T-cell (primary cell): Measurements from ENCODE around the gene DHRSX. TPM values are rescaled to one million over a fixed set of nuclear protein-coding genes. Genes with fewer than 3 reads are reported as not detected.
"Not testable (repeated sequence)": the region's sequence is repeated elsewhere in the genome, so short reads cannot be mapped to it uniquely, and the experiment has no call there.

ENCODE experiments used
- ATAC-seq, 4 experiments: fragments of 200-7000 bp in 3 of 4; fragments of 150-1000 bp in 1 of 4; cut with Tn5 transposase; replicated peaks in 1 of 4; 1 replicate in 3 of 4; 2 replicates in 1 of 4; pipeline ENCODE4 v1.10.0; 2021; ENCODE audit warnings: moderate library complexity in 3 of 4, mild to moderate bottlenecking in 2 of 4, moderate number of reproducible peaks in 1 of 4
- CTCF ChIA-PET, 2 donors: fragments of 300-600 bp; sonication (Branson Sonifier 250); formaldehyde crosslinking; loops; one replicate each; lab custom pipeline; 2022; ENCODE audit warnings: antibody characterized with exemption in 2 of 2; lab: Charles Lee
- POLR2A ChIA-PET, 2 donors: fragments of 300-600 bp; sonication (Branson Sonifier 250); formaldehyde crosslinking; loops; one replicate each; lab custom pipeline; 2022; ENCODE audit warnings: antibody characterized with exemption in 2 of 2; lab: Charles Lee
- DNase-seq, 35 experiments: peaks; one replicate each; pipeline versions ENCODE4 v3.0.0 to v3.0.0-alpha.2; 2013 to 2023
- H3K27ac ChIP-seq: one replicate; pipeline ENCODE4 v1.5.1; 2013; ENCODE audit warnings: low read length
- H3K27me3 ChIP-seq, 2 experiments: replicated peaks in 1 of 2; 1 replicate in 1 of 2; 2 replicates in 1 of 2; pipeline versions ENCODE4 v1.6.1 to v1.7.0; 2013; ENCODE audit warnings: low read length in 1 of 2, mixed read lengths in 1 of 2; ENCODE audit not compliant: control insufficient read depth in 2 of 2, insufficient read depth in 2 of 2; ENCODE audit errors: extremely low read depth in 1 of 2
- H3K36me3 ChIP-seq, 2 donors: 1 replicate in 1 of 2; 2 replicates in 1 of 2; pipeline versions ENCODE4 v1.6.1 to v1.7.0; 2013; ENCODE audit warnings: low read length in 1 of 2; ENCODE audit not compliant: control insufficient read depth in 2 of 2, insufficient read depth in 1 of 2; ENCODE audit errors: extremely low read depth in 1 of 2
- H3K4me1 ChIP-seq, 2 experiments: 1 replicate in 1 of 2; 2 replicates in 1 of 2; pipeline versions ENCODE4 v1.6.1 to v1.7.0; 2013; ENCODE audit warnings: low read length in 2 of 2, mixed read lengths in 1 of 2; ENCODE audit not compliant: insufficient read depth in 2 of 2, control insufficient read depth in 1 of 2; ENCODE audit errors: extremely low read depth in 1 of 2
- H3K4me3 ChIP-seq, 2 donors: 1 replicate in 1 of 2; 2 replicates in 1 of 2; pipeline versions ENCODE4 v1.5.1 to v1.7.0; 2013; ENCODE audit warnings: mild to moderate bottlenecking in 2 of 2, low read length in 1 of 2, moderate library complexity in 1 of 2; ENCODE audit not compliant: control insufficient read depth in 1 of 2; ENCODE audit errors: extremely low read depth in 1 of 2
- H3K9me3 ChIP-seq: 2 replicates; pipeline ENCODE4 v1.7.0; 2013
- H3K27ac Mint-ChIP-seq, 2 donors: one replicate each; pipeline ENCODE4 v1.8.0; 2020 to 2021; ENCODE audit warnings: mild to moderate bottlenecking in 2 of 2, mixed read lengths in 2 of 2
- H3K27me3 Mint-ChIP-seq, 2 donors: one replicate each; pipeline ENCODE4 v1.8.0; 2021 to 2022; ENCODE audit warnings: mixed read lengths in 2 of 2
- H3K36me3 Mint-ChIP-seq: one replicate; pipeline ENCODE4 v1.8.0; 2021; ENCODE audit warnings: mixed read lengths
- H3K4me1 Mint-ChIP-seq, 3 donors: one replicate each; pipeline ENCODE4 v1.8.0; 2020 to 2022; ENCODE audit warnings: mixed read lengths in 3 of 3, mild to moderate bottlenecking in 1 of 3
- H3K4me3 Mint-ChIP-seq, 3 donors: one replicate each; pipeline ENCODE4 v1.8.0; 2020 to 2022; ENCODE audit warnings: mild to moderate bottlenecking in 3 of 3, mixed read lengths in 3 of 3, moderate library complexity in 3 of 3
- H3K9me3 Mint-ChIP-seq, 3 donors: one replicate each; pipeline ENCODE4 v1.8.0; 2020 to 2022; ENCODE audit warnings: mixed read lengths in 3 of 3
- WGBS: methylation state at CpG from one replicate; pipeline ENCODE4 v1.1.5; 2013; ENCODE audit warnings: missing lambda C conversion rate; ENCODE audit not compliant: insufficient coverage; 5-methylcytosine and 5-hydroxymethylcytosine counted together
- total RNA-seq, 35 experiments: library from RNA in 6 of 35; stranded (reverse) in 6 of 35; fragments of 120-200 nt in 1 of 35; gene quantifications; one replicate each; pipeline versions ENCODE4 v1.2.1 to v1.2.4 and lab custom pipeline; 2013 to 2026

DHRSX gene
- total RNA-seq, 5 donors from 2014 or later (not counting 1 experiment from before 2014, with no cell fraction given) = 13.2 to 20.0 (median 15.9) TPM

- H3K27ac ChIP-seq, ATAC-seq, H3K4me1 ChIP-seq, H3K27ac Mint-ChIP-seq, H3K27me3 ChIP-seq, H3K27me3 Mint-ChIP-seq, H3K4me3 Mint-ChIP-seq, H3K36me3 ChIP-seq, DNase-seq, H3K4me3 ChIP-seq, H3K9me3 ChIP-seq, CTCF ChIA-PET, POLR2A ChIA-PET: not testable (repeated sequence)
- H3K36me3 Mint-ChIP-seq = peaks cover 42% of the 10 kb centered on the region
- 100% methylated on average over 2 of the region's 9 CpGs for WGBS
- peaks cover 2 to 11% (median 4%) of the 10 kb centered on the region in 3 donors for H3K9me3 Mint-ChIP-seq
- peaks cover 6 to 13% (median 7%) of the 10 kb centered on the region in 3 donors for H3K4me1 Mint-ChIP-seq
These were observed 46.2 kb downstream of the DHRSX start for GRCh38 chrX:2454620-2455019.

GRCh38 chrX:2452799-2453198, 48.0 kb downstream of the DHRSX start:
- H3K4me1 Mint-ChIP-seq = peaks cover 6 to 13% (median 7%) of the 10 kb centered on the region in 3 donors
- POLR2A ChIA-PET = no interaction called here
- Histone ChIP-seq H3K27me3 (no peaks in the 10 kb centered on the region), H3K4me1 (no peaks in the 10 kb centered on the region), H3K27ac (no peak overlapping the region), H3K9me3 (no peaks in the 10 kb centered on the region), H3K36me3 (no peaks in the 10 kb centered on the region), H3K4me3 (no peak overlapping the region)
- CTCF ChIA-PET = no interaction called here
- H3K4me3 Mint-ChIP-seq = no peak overlapping the region
- no peak overlapping the region for H3K27ac Mint-ChIP-seq
- no peak for ATAC-seq
- no peaks in the 10 kb centered on the region for H3K27me3 Mint-ChIP-seq
- peaks cover 0 to 7% (median 0%) of the 10 kb centered on the region in 3 donors for H3K9me3 Mint-ChIP-seq
- 97% methylated on average over 2 of the region's 4 CpGs for WGBS
- H3K36me3 Mint-ChIP-seq = peaks cover 42% of the 10 kb centered on the region
- no peak for DNase-seq

GRCh38 chrX:2452317-2452784, 48.4 kb downstream of the DHRSX start:
- Mint-ChIP-seq H3K9me3 (peaks cover 0 to 7% (median 0%) of the 10 kb centered on the region in 3 donors), H3K36me3 (peaks cover 38% of the 10 kb centered on the region), H3K27me3 (no peaks in the 10 kb centered on the region), H3K27ac (no peak overlapping the region), H3K4me1 (peaks cover 6 to 13% (median 7%) of the 10 kb centered on the region in 3 donors), H3K4me3 (no peak overlapping the region)
- Histone ChIP-seq H3K9me3 (peaks cover 2% of the 10 kb centered on the region), H3K36me3 (no peaks in the 10 kb centered on the region), H3K4me3 (no peak overlapping the region), H3K4me1 (no peaks in the 10 kb centered on the region), H3K27ac (no peak overlapping the region), H3K27me3 (no peaks in the 10 kb centered on the region)
- DNase-seq (no peak), ATAC-seq (no peak)
- CTCF ChIA-PET = no interaction called here
- POLR2A ChIA-PET = no interaction called here
- 97% methylated on average over 22 of the region's 22 CpGs for WGBS

- Mint-ChIP-seq H3K4me1 (peaks cover 6 to 13% (median 7%) of the 10 kb centered on the region in 3 donors), H3K9me3 (peaks cover 0 to 7% (median 0%) of the 10 kb centered on the region in 3 donors), H3K36me3 (peaks cover 35% of the 10 kb centered on the region), H3K27ac (no peak overlapping the region), H3K4me3 (no peak overlapping the region), H3K27me3 (no peaks in the 10 kb centered on the region)
- WGBS = 96% methylated on average over 24 of the region's 25 CpGs
- POLR2A ChIA-PET = no interaction called here
- Histone ChIP-seq H3K36me3 (no peaks in the 10 kb centered on the region), H3K27me3 (no peaks in the 10 kb centered on the region), H3K27ac (no peak overlapping the region), H3K9me3 (peaks cover 2% of the 10 kb centered on the region), H3K4me3 (no peak overlapping the region), H3K4me1 (no peaks in the 10 kb centered on the region)
- DNase-seq = no peak
- CTCF ChIA-PET = no interaction called here
- no peak for ATAC-seq
These were observed 49.1 kb downstream of the DHRSX start for GRCh38 chrX:2451501-2452316.

- Mint-ChIP-seq H3K4me1 (peaks cover 6 to 13% (median 7%) of the 10 kb centered on the region in 3 donors), H3K4me3 (no peak overlapping the region), H3K9me3 (peaks cover 0 to 7% (median 0%) of the 10 kb centered on the region in 3 donors), H3K27me3 (no peaks in the 10 kb centered on the region), H3K36me3 (peaks cover 30% of the 10 kb centered on the region), H3K27ac (no peak overlapping the region)
- DNase-seq (no peak), ATAC-seq (no peak)
- Histone ChIP-seq H3K36me3 (no peaks in the 10 kb centered on the region), H3K27me3 (no peaks in the 10 kb centered on the region), H3K4me1 (no peaks in the 10 kb centered on the region), H3K27ac (no peak overlapping the region), H3K9me3 (peaks cover 2% of the 10 kb centered on the region), H3K4me3 (no peak overlapping the region)
- ChIA-PET CTCF (no interaction called here), POLR2A (no interaction called here)
- no CpG with 5 or more reads among the region's 5 CpGs for whole genome bisulfite sequencing
These were observed 50.1 kb downstream of the DHRSX start for GRCh38 chrX:2450681-2451080.

GRCh38 chrX:2449135-2449886, 51.5 kb downstream of the DHRSX start:
- H3K4me1 ChIP-seq = no peaks in the 10 kb centered on the region
- 92% methylated on average over 6 of the region's 13 CpGs for WGBS
- no peaks in the 10 kb centered on the region for H3K36me3 ChIP-seq
- POLR2A ChIA-PET = no interaction called here
- H3K27ac ChIP-seq = no peak overlapping the region
- H3K4me3 ChIP-seq = no peak overlapping the region
- H3K9me3 ChIP-seq = peaks cover 2% of the 10 kb centered on the region
- ATAC-seq (no peak), DNase-seq (no peak)
- CTCF ChIA-PET = no interaction called here
- Mint-ChIP-seq H3K27me3 (no peaks in the 10 kb centered on the region), H3K4me1 (peaks cover 6 to 13% (median 7%) of the 10 kb centered on the region in 3 donors), H3K36me3 (peaks cover 26% of the 10 kb centered on the region), H3K4me3 (no peak overlapping the region), H3K9me3 (peaks cover 0 to 7% (median 0%) of the 10 kb centered on the region in 3 donors), H3K27ac (no peak overlapping the region)
- H3K27me3 ChIP-seq = no peaks in the 10 kb centered on the region
